K562 (cell line): Measurements from ENCODE around the gene BID. TPM values are rescaled to one million over a fixed set of nuclear protein-coding genes. Genes with fewer than 3 reads are reported as not detected.

Experiments used
- ATAC-seq: fragments of 200-7000 bp; cut with Tn5 transposase; 3 replicates; pipeline ENCODE4 v1.9.1; 2020; ENCODE audit warnings: moderate library complexity
- BruUV-seq: library from RNA; stranded (reverse); fragments of 400-500 nt; replicated peaks from 2 replicates; lab custom pipeline; 2021; lab: Mats Ljungman, UMichigan
- CTCF ChIA-PET: fragments of 300-600 bp; formaldehyde crosslinking; extraction: SDS; loops from one replicate; lab custom pipeline; 2021; ENCODE audit warnings: low intra/inter-chr PET ratio; lab: Yijun Ruan, JAX
- POLR2A ChIA-PET: fragments of 300-600, 350-650 bp; sonication (Branson Sonifier 250); formaldehyde crosslinking; extraction: SDS; loops from one replicate; lab custom pipeline; 2021; ENCODE audit warnings: antibody characterized with exemption, inconsistent platforms; lab: Yijun Ruan, JAX
- DNase-seq, 4 experiments: peaks; one replicate each; pipeline versions ENCODE4 v3.0.0 to v3.0.0-alpha.2; 2011 to 2018; ENCODE audit warnings: low spot score in 3 of 4, mixed read lengths in 3 of 4; ENCODE audit errors: extremely low read depth in 1 of 4
- FAIRE-seq: peaks from 2 replicates; lab custom pipeline; 2011; peaks lifted over from hg19 to GRCh38; lab: Jason Lieb, UNC
- H2AFZ ChIP-seq: 2 replicates; pipeline ENCODE4 v1.6.0; 2011; ENCODE audit warnings: low read depth, low read length, control low read depth, inconsistent platforms
- H3K27ac ChIP-seq: fragments of 200-600 bp; 3 replicates; pipeline ENCODE4 v1.8.0; 2011; ENCODE audit warnings: low read depth, mild to moderate bottlenecking, control low read depth, inconsistent platforms, low read length, moderate library complexity, mixed read lengths; ENCODE audit errors: extremely low read depth
- H3K27me3 ChIP-seq, 2 experiments: fragments of 300-600 bp in 1 of 2; 2 replicates in 1 of 2; 3 replicates in 1 of 2; pipeline versions ENCODE4 v1.6.0 to v1.8.0; 2011; ENCODE audit warnings: inconsistent platforms in 2 of 2, low read length in 2 of 2, mild to moderate bottlenecking in 1 of 2, mixed read lengths in 1 of 2, moderate library complexity in 1 of 2; ENCODE audit not compliant: control insufficient read depth in 2 of 2, insufficient read depth in 2 of 2
- H3K36me3 ChIP-seq: fragments of 300-600 bp; 3 replicates; pipeline ENCODE4 v1.8.0; 2011; ENCODE audit warnings: mild to moderate bottlenecking, low read length, inconsistent platforms; ENCODE audit not compliant: control insufficient read depth, insufficient read depth
- H3K4me1 ChIP-seq, 2 experiments: fragments of 200-600 bp in 1 of 2; replicated peaks in 1 of 2; 2 replicates in 1 of 2; 3 replicates in 1 of 2; pipeline versions ENCODE4 v1.5.1 to v1.8.0; 2011; ENCODE audit warnings: inconsistent platforms in 2 of 2, low read length in 2 of 2, mild to moderate bottlenecking in 1 of 2, mixed read lengths in 1 of 2, moderate library complexity in 1 of 2; ENCODE audit not compliant: control insufficient read depth in 2 of 2, insufficient read depth in 2 of 2
- H3K4me2 ChIP-seq: 2 replicates; pipeline ENCODE4 v1.6.1; 2011; ENCODE audit warnings: low read length, control low read depth, inconsistent platforms, mixed read lengths; ENCODE audit not compliant: insufficient read depth
- H3K4me3 ChIP-seq: fragments of 200-600 bp; sonication (generic), shearing (Covaris generic); 2 replicates; pipeline ENCODE4 v1.5.1; 2016; ENCODE audit warnings: control low read depth, inconsistent platforms
- H3K79me2 ChIP-seq: fragments of 200-600 bp; 3 replicates; pipeline ENCODE4 v1.8.0; 2011; ENCODE audit warnings: low read length, inconsistent platforms; ENCODE audit not compliant: control insufficient read depth, insufficient read depth
- H3K9ac ChIP-seq, 2 experiments: 2 replicates each; pipeline versions ENCODE4 v1.6.0 to v1.6.1; 2011; ENCODE audit warnings: low read depth in 2 of 2, low read length in 2 of 2, control low read depth in 1 of 2, inconsistent platforms in 1 of 2, mild to moderate bottlenecking in 1 of 2, mixed read lengths in 1 of 2; ENCODE audit not compliant: insufficient read depth in 1 of 2
- H3K9me1 ChIP-seq: one replicate; pipeline ENCODE4 v1.6.0; 2011; ENCODE audit warnings: inconsistent platforms, mild to moderate bottlenecking, low read length, moderate library complexity; ENCODE audit not compliant: control insufficient read depth, insufficient read depth
- H3K9me3 ChIP-seq: replicated peaks from 2 replicates; pipeline ENCODE4 v1.5.1; 2011; ENCODE audit warnings: low read depth, low read length, inconsistent platforms; ENCODE audit not compliant: control insufficient read depth, insufficient read depth
- H4K20me1 ChIP-seq: replicated peaks from 2 replicates; pipeline ENCODE4 v1.6.1; 2011; ENCODE audit warnings: low read length, inconsistent platforms, mixed read lengths; ENCODE audit not compliant: control insufficient read depth, insufficient read depth
- ARID3B ChIP-seq: fragments of 250-450 bp; sonication (Bioruptor Pico); IDR thresholded peaks from 2 replicates; pipeline ENCODE4 v1.4.0; 2020; ENCODE audit warnings: borderline replicate concordance
- ASH1L ChIP-seq: fragments of 450-650 bp; IDR thresholded peaks from 2 replicates; pipeline ENCODE4 v1.6.1; 2018; ENCODE audit warnings: borderline replicate concordance, mild to moderate bottlenecking, low read depth; ENCODE audit not compliant: partially characterized antibody
- BDP1 ChIP-seq: IDR thresholded peaks from 3 replicates; pipeline ENCODE4 v1.6.1; 2011; ENCODE audit not compliant: insufficient read length, insufficient read depth
- DIDO1 ChIP-seq: fragments of 450-650 bp; IDR thresholded peaks from 2 replicates; pipeline ENCODE4 v1.6.1; 2016; ENCODE audit warnings: low read depth, missing biosample characterization, missing genetic modification characterization
- GATA2 ChIP-seq: sonication (generic); formaldehyde crosslinking; IDR thresholded peaks from 2 replicates; pipeline ENCODE4 v1.4.0; 2020; ENCODE audit warnings: mild to moderate bottlenecking, missing genetic modification reagents
- HSF4 ChIP-seq: fragments of 250-450 bp; sonication (Bioruptor Pico); IDR thresholded peaks from 2 replicates; pipeline ENCODE4 v2.1.2; 2022; ENCODE audit warnings: mild to moderate bottlenecking, moderate library complexity, borderline replicate concordance
- NFE2L1 ChIP-seq: fragments of 450-650 bp; IDR thresholded peaks from 2 replicates; pipeline ENCODE4 v1.6.1; 2016; ENCODE audit warnings: missing genetic modification characterization, low read depth, mild to moderate bottlenecking, missing compliant biosample characterization, moderate library complexity, borderline replicate concordance
- NR3C1 ChIP-seq: sonication (generic); formaldehyde crosslinking; IDR thresholded peaks from 2 replicates; pipeline ENCODE4 v1.8.1; 2022; ENCODE audit warnings: missing genetic modification reagents
- PTTG1 ChIP-seq: fragments of 450-650 bp; IDR thresholded peaks from 2 replicates; pipeline ENCODE4 v1.6.1; 2016; ENCODE audit warnings: low read depth, mild to moderate bottlenecking, missing genetic modification characterization, missing compliant biosample characterization
- SFPQ ChIP-seq: fragments of 200-400 bp; formaldehyde crosslinking; IDR thresholded peaks from 2 replicates; pipeline ENCODE4 v1.6.1; 2017; ENCODE audit warnings: mild to moderate bottlenecking, low read depth, low read length, moderate library complexity
- SMC3 ChIP-seq: conservative IDR thresholded peaks from 2 replicates; pipeline ENCODE4 v1.6.1; 2011; ENCODE audit warnings: low read depth, low read length, improper control_type of control experiment; ENCODE audit not compliant: insufficient read depth
- TFAM ChIP-seq: fragments of 250-450 bp; sonication (Bioruptor Pico); conservative IDR thresholded peaks from 2 replicates; pipeline ENCODE4 v1.5.0; 2021; ENCODE audit warnings: mild to moderate bottlenecking, moderate library complexity
- THRA ChIP-seq: fragments of 450-650 bp; IDR thresholded peaks from 2 replicates; pipeline ENCODE4 v1.6.1; 2017; ENCODE audit warnings: mild to moderate bottlenecking, moderate library complexity
- ZNF263 ChIP-seq: sonication (generic); formaldehyde crosslinking; IDR thresholded peaks from 2 replicates; pipeline ENCODE4 v1.8.0; 2022; ENCODE audit warnings: mild to moderate bottlenecking, missing genetic modification reagents, borderline replicate concordance
- ZNF830 ChIP-seq: fragments of 250-450 bp; sonication (Bioruptor Pico); IDR thresholded peaks from 2 replicates; pipeline ENCODE4 v1.5.0; 2021; ENCODE audit warnings: mild to moderate bottlenecking
- ZSCAN29 ChIP-seq: fragments of 450-650 bp; IDR thresholded peaks from 2 replicates; pipeline ENCODE4 v1.6.1; 2017
- WGBS: fragments of 100-300 bp; shearing (Covaris generic); methylation state at CpG from one replicate; pipeline ENCODE4 v1.1.6; 2016; ENCODE audit warnings: low coverage, mixed read lengths; ENCODE audit not compliant: insufficient coverage; ENCODE audit errors: missing lambda C conversion rate; 5-methylcytosine and 5-hydroxymethylcytosine counted together
- in situ Hi-C: fragments of 300-500 bp; cut with MboI; formaldehyde crosslinking; loops from 4 replicates; pipeline ENCODE4 v1.15.0; 2018; ENCODE audit warnings: inconsistent platforms, mixed read lengths
- intact Hi-C: fragments of 100-400 bp; cut with micrococcal nuclease; formaldehyde crosslinking; loops from 2 replicates; pipeline ENCODE4 v1.14.2; 2022
- polyA plus RNA-seq, 8 experiments: library from polyadenylated mRNA; depleted of rRNA in 4 of 8; stranded (reverse) in 5 of 8; unstranded in 3 of 8; fragments of >200 nt; fragmentation: Nextera tagmentation in 2 of 8; fragmentation: Illumina TruSeq in 1 of 8; extraction: Ambion mirVana in 2 of 8; extraction: Trizol in 1 of 8; gene quantifications; 2 replicates each; pipeline versions ENCODE4 v1.2.1 to v1.2.3, GENCODE V29; 2011 to 2014; ENCODE audit warnings: inconsistent platforms in 1 of 8, missing spikeins in 1 of 8
- total RNA-seq, 7 experiments: library from RNA; depleted of rRNA in 6 of 7; stranded (reverse); fragments of >200 nt in 6 of 7; fragmentation: Illumina TruSeq in 2 of 7; extraction: Trizol in 2 of 7; gene quantifications; 2 replicates each; pipeline versions ENCODE4 v1.2.1 to v1.2.3, GENCODE V29; 2011 to 2021; ENCODE audit warnings: low replicate concordance in 1 of 7

The BID gene
- total and polyA plus RNA-seq, 9 of the 15 experiments (the other 6 are each of a cell fraction or from before 2014, with no cell fraction given) = 5.2 to 209 (median 63.7) TPM

- TF ChIP-seq NR3C1 (CRISPR knock-in tag) = no peak
- no peak for TF ChIP-seq ZNF263 (CRISPR knock-in tag)
- no peak for TF ChIP-seq PTTG1 (tag)
- no peak for TF ChIP-seq HSF4
These were observed 41.9 kb downstream of the BID start (continued) for GRCh38 chr22:17732251-17732854.

- ChIA-PET POLR2A (interaction anchor here (0.7 kb wide), 1 partner anchor 24 kb away, joined by 5 read pairs; no protein-coding TSS in a partner anchor), CTCF (no interaction called here)
- intact Hi-C loops = no loop called here
- Histone ChIP-seq H3K4me2 (no peak overlapping the region), H3K79me2 (no peaks in the 10 kb centered on the region), H3K4me3 (no peak overlapping the region), H3K9me1 (no peaks in the 10 kb centered on the region), H3K4me1 (peaks cover 0 to 8% of the 10 kb centered on the region in 2 experiments; a peak in 2 of 5 replicates), H3K27ac (no peak overlapping the region), H3K9me3 (no peaks in the 10 kb centered on the region), H3K9ac (no peak overlapping the region), H3K36me3 (peaks cover 80% of the 10 kb centered on the region), H3K27me3 (no peaks in the 10 kb centered on the region), H2AFZ (no peak overlapping the region), H4K20me1 (no peaks in the 10 kb centered on the region)
- no TSS peak for BruUV-seq
- WGBS = 88% methylated on average over 6 of the region's 6 CpGs
- no peak for ATAC-seq
- in situ Hi-C loops = no loop called here
- FAIRE-seq = no peak
- no peak for DNase-seq
- no peak for TF ChIP-seq DIDO1
- TF ChIP-seq ZSCAN29 = no peak
- no peak for TF ChIP-seq NFE2L1 (tag)
- TF ChIP-seq ZNF830 (CRISPR knock-in tag) = no peak
- no peak for TF ChIP-seq BDP1
- TF ChIP-seq SFPQ = no peak
- no peak for TF ChIP-seq TFAM (CRISPR knock-in tag)
- no peak for TF ChIP-seq SMC3
- TF ChIP-seq ASH1L = no peak
- no peak for TF ChIP-seq ARID3B (CRISPR knock-in tag)
- no peak for TF ChIP-seq THRA
- no peak for TF ChIP-seq GATA2 (CRISPR knock-in tag)
These were observed 44.7 kb downstream of the BID start for GRCh38 chr22:17729561-17729960.
